ENCODE measurements around the gene MFSD12. TPM values are rescaled to one million over a fixed set of nuclear protein-coding genes. Genes with fewer than 3 reads are reported as not detected.
"Not testable (repeated sequence)": the region's sequence is repeated elsewhere in the genome, so short reads cannot be mapped to it uniquely, and the experiment has no call there.

The MFSD12 gene
- total and polyA plus RNA-seq, 3 experiments from 2014 or later, result 48.9 to 119 (median 114) TPM

- H3K4me1 ChIP-seq (ENCODE audit: insufficient read depth, low read length), result no peaks in the 10 kb centered on the region
- ChIA-PET POLR2A (no interaction called here), CTCF (interaction anchor here (1.4 kb wide), 1 partner anchor 12 kb away, joined by 4 read pairs; no protein-coding TSS in a partner anchor)
- peaks cover 0 to 45% (median 0%) of the 10 kb centered on the region in 3 donors for H3K36me3 Mint-ChIP-seq
- H3K27me3 ChIP-seq (ENCODE audit: insufficient read depth, low read length, poor library complexity, severe bottlenecking), result no peaks in the 10 kb centered on the region
- H3K9me3 Mint-ChIP-seq, result no peaks in the 10 kb centered on the region
- no peaks in the 10 kb centered on the region for H3K36me3 ChIP-seq (ENCODE audit: insufficient read depth, low read length)
- peak overlapping the region in 1 of 8 donors; percentile 54 for H3K27ac Mint-ChIP-seq
- H3K27me3 Mint-ChIP-seq, result no peaks in the 10 kb centered on the region
- DNase-seq, result no peak
- no peak overlapping the region for H3K4me3 ChIP-seq (ENCODE audit: low read length)
- no peaks in the 10 kb centered on the region for H3K9me3 ChIP-seq (ENCODE audit: low read length)
- H3K27ac ChIP-seq (ENCODE audit: low read depth, low read length), result no peak overlapping the region
- H3K4me3 Mint-ChIP-seq, result no peak overlapping the region
- peaks cover 0 to 1% (median 0%) of the 10 kb centered on the region in 3 donors for H3K4me1 Mint-ChIP-seq
Observed at GRCh38 chr19:3533563-3534216, 23.7 kb downstream of the MFSD12 start.

- Mint-ChIP-seq H3K4me3 (no peak overlapping the region), H3K9me3 (no peaks in the 10 kb centered on the region), H3K27ac (peak overlapping the region in 1 of 8 donors; percentile 54), H3K4me1 (no peaks in the 10 kb centered on the region), H3K36me3 (peaks cover 0 to 40% (median 0%) of the 10 kb centered on the region in 3 donors), H3K27me3 (no peaks in the 10 kb centered on the region)
- no peaks in the 10 kb centered on the region for H3K27me3 ChIP-seq (ENCODE audit: insufficient read depth, low read length, poor library complexity, severe bottlenecking)
- ChIA-PET CTCF (interaction anchor here (1.4 kb wide), 1 partner anchor 12 kb away, joined by 4 read pairs; no protein-coding TSS in a partner anchor), POLR2A (interaction anchor here (0.5 to 0.6 kb wide), 2 partner anchors 21 to 53 kb away, joined by 3 to 4 read pairs; no protein-coding TSS in a partner anchor)
- H3K27ac ChIP-seq (ENCODE audit: low read depth, low read length), result no peak overlapping the region
- no peaks in the 10 kb centered on the region for H3K9me3 ChIP-seq (ENCODE audit: low read length)
- H3K4me1 ChIP-seq (ENCODE audit: insufficient read depth, low read length), result no peaks in the 10 kb centered on the region
- H3K4me3 ChIP-seq (ENCODE audit: low read length), result no peak overlapping the region
- DNase-seq, result no peak
- no peaks in the 10 kb centered on the region for H3K36me3 ChIP-seq (ENCODE audit: insufficient read depth, low read length)
Observed at GRCh38 chr19:3533033-3533432, 24.4 kb downstream of the MFSD12 start.

GRCh38 chr19:3532154-3532786 is 25.1 kb downstream of the MFSD12 start:
- H3K4me1 Mint-ChIP-seq, result no peaks in the 10 kb centered on the region
- no peaks in the 10 kb centered on the region for H3K27me3 Mint-ChIP-seq
- H3K9me3 Mint-ChIP-seq, result no peaks in the 10 kb centered on the region
- H3K27ac Mint-ChIP-seq, result no peak overlapping the region
- H3K27me3 ChIP-seq (ENCODE audit: insufficient read depth, low read length, poor library complexity, severe bottlenecking), result no peaks in the 10 kb centered on the region
- H3K27ac ChIP-seq (ENCODE audit: low read depth, low read length), result no peak overlapping the region
- DNase-seq, result no peak
- peaks cover 0 to 41% (median 0%) of the 10 kb centered on the region in 3 donors for H3K36me3 Mint-ChIP-seq
- ChIA-PET CTCF (interaction anchor here (0.9 to 1.1 kb wide), 2 partner anchors 13 to 35 kb away, joined by 3 read pairs; no protein-coding TSS in a partner anchor), POLR2A (no interaction called here)
- no peak overlapping the region for H3K4me3 Mint-ChIP-seq
- H3K4me3 ChIP-seq (ENCODE audit: low read length), result no peak overlapping the region
- no peaks in the 10 kb centered on the region for H3K4me1 ChIP-seq (ENCODE audit: insufficient read depth, low read length)
- H3K36me3 ChIP-seq (ENCODE audit: insufficient read depth, low read length), result no peaks in the 10 kb centered on the region
- H3K9me3 ChIP-seq (ENCODE audit: low read length), result no peaks in the 10 kb centered on the region

- POLR2A ChIA-PET, result no interaction called here
Observed at GRCh38 chr19:3531716-3532115, 25.7 kb downstream of the MFSD12 start.

GRCh38 chr19:3530389-3530788 is 27.0 kb downstream of the MFSD12 start:
- Mint-ChIP-seq H3K4me3 (no peak overlapping the region), H3K27ac (no peak overlapping the region), H3K4me1 (no peaks in the 10 kb centered on the region), H3K27me3 (no peaks in the 10 kb centered on the region), H3K9me3 (no peaks in the 10 kb centered on the region), H3K36me3 (peaks cover 0 to 43% (median 0%) of the 10 kb centered on the region in 3 donors)
- CTCF ChIA-PET, result no interaction called here
- no peak for DNase-seq
- Histone ChIP-seq H3K36me3 (ENCODE audit: insufficient read depth, low read length) (no peaks in the 10 kb centered on the region), H3K9me3 (ENCODE audit: low read length) (no peaks in the 10 kb centered on the region), H3K4me1 (ENCODE audit: insufficient read depth, low read length) (no peaks in the 10 kb centered on the region), H3K27ac (ENCODE audit: low read depth, low read length) (no peak overlapping the region), H3K27me3 (ENCODE audit: insufficient read depth, low read length, poor library complexity, severe bottlenecking) (no peaks in the 10 kb centered on the region), H3K4me3 (ENCODE audit: low read length) (no peak overlapping the region)
- POLR2A ChIA-PET, result no interaction called here

More at GRCh38 chr19:3531716-3532115, 25.7 kb downstream of the MFSD12 start:
- Mint-ChIP-seq H3K9me3 (no peaks in the 10 kb centered on the region), H3K27me3 (no peaks in the 10 kb centered on the region), H3K4me3 (no peak overlapping the region), H3K27ac (no peak overlapping the region), H3K36me3 (peaks cover 0 to 46% (median 0%) of the 10 kb centered on the region in 3 donors), H3K4me1 (no peaks in the 10 kb centered on the region)
- CTCF ChIA-PET, result interaction anchor here (0.9 to 1.1 kb wide), 2 partner anchors 13 to 36 kb away, joined by 3 read pairs; no protein-coding TSS in a partner anchor
- no peaks in the 10 kb centered on the region for H3K36me3 ChIP-seq (ENCODE audit: insufficient read depth, low read length)
- no peak overlapping the region for H3K4me3 ChIP-seq (ENCODE audit: low read length)
- no peaks in the 10 kb centered on the region for H3K4me1 ChIP-seq (ENCODE audit: insufficient read depth, low read length)
- DNase-seq, result no peak
- no peaks in the 10 kb centered on the region for H3K9me3 ChIP-seq (ENCODE audit: low read length)
- H3K27ac ChIP-seq (ENCODE audit: low read depth, low read length), result no peak overlapping the region
- no peaks in the 10 kb centered on the region for H3K27me3 ChIP-seq (ENCODE audit: insufficient read depth, low read length, poor library complexity, severe bottlenecking)

- H3K36me3 ChIP-seq (ENCODE audit: insufficient read depth, low read length); H3K4me3 ChIP-seq (ENCODE audit: low read length); CTCF ChIA-PET; H3K4me1 Mint-ChIP-seq; H3K4me1 ChIP-seq (ENCODE audit: insufficient read depth, low read length); DNase-seq; H3K4me3 Mint-ChIP-seq; H3K9me3 Mint-ChIP-seq; H3K27ac Mint-ChIP-seq; H3K9me3 ChIP-seq (ENCODE audit: low read length); H3K27me3 ChIP-seq (ENCODE audit: insufficient read depth, low read length, poor library complexity, severe bottlenecking); H3K27me3 Mint-ChIP-seq; H3K27ac ChIP-seq (ENCODE audit: low read depth, low read length); POLR2A ChIA-PET: not testable (repeated sequence)
- H3K36me3 Mint-ChIP-seq, result peaks cover 0 to 38% (median 0%) of the 10 kb centered on the region in 3 donors
Observed at GRCh38 chr19:3529299-3529698, 28.1 kb downstream of the MFSD12 start.

GRCh38 chr19:3528539-3529211 is 28.7 kb downstream of the MFSD12 start:
- Mint-ChIP-seq H3K27ac (no peak overlapping the region), H3K36me3 (peaks cover 0 to 39% (median 0%) of the 10 kb centered on the region in 3 donors), H3K4me1 (no peaks in the 10 kb centered on the region), H3K4me3 (no peak overlapping the region), H3K9me3 (no peaks in the 10 kb centered on the region), H3K27me3 (no peaks in the 10 kb centered on the region)
- Histone ChIP-seq H3K9me3 (ENCODE audit: low read length) (no peaks in the 10 kb centered on the region), H3K27ac (ENCODE audit: low read depth, low read length) (no peak overlapping the region), H3K36me3 (ENCODE audit: insufficient read depth, low read length) (no peaks in the 10 kb centered on the region), H3K27me3 (ENCODE audit: insufficient read depth, low read length, poor library complexity, severe bottlenecking) (no peaks in the 10 kb centered on the region), H3K4me1 (ENCODE audit: insufficient read depth, low read length) (no peaks in the 10 kb centered on the region), H3K4me3 (ENCODE audit: low read length) (no peak overlapping the region)
- no peak for DNase-seq
- ChIA-PET POLR2A (no interaction called here), CTCF (no interaction called here)

- no peak overlapping the region for H3K4me3 Mint-ChIP-seq
- H3K27ac Mint-ChIP-seq, result no peak overlapping the region
- Histone ChIP-seq H3K27me3 (ENCODE audit: insufficient read depth, low read length, poor library complexity, severe bottlenecking) (no peaks in the 10 kb centered on the region), H3K4me1 (ENCODE audit: insufficient read depth, low read length) (no peaks in the 10 kb centered on the region), H3K27ac (ENCODE audit: low read depth, low read length) (no peak overlapping the region), H3K9me3 (ENCODE audit: low read length) (no peaks in the 10 kb centered on the region), H3K4me3 (ENCODE audit: low read length) (no peak overlapping the region), H3K36me3 (ENCODE audit: insufficient read depth, low read length) (no peaks in the 10 kb centered on the region)
- no peaks in the 10 kb centered on the region for H3K9me3 Mint-ChIP-seq
- CTCF ChIA-PET, result no interaction called here
- peaks cover 0 to 37% (median 0%) of the 10 kb centered on the region in 3 donors for H3K36me3 Mint-ChIP-seq
- POLR2A ChIA-PET, result no interaction called here
- no peak for DNase-seq
- no peaks in the 10 kb centered on the region for H3K4me1 Mint-ChIP-seq
- no peaks in the 10 kb centered on the region for H3K27me3 Mint-ChIP-seq
Observed at GRCh38 chr19:3528080-3528479, 29.3 kb downstream of the MFSD12 start.

All from CD8-positive, alpha-beta memory T cell (primary cell).